SKM-1 treated with dmso at 0.1 percent for 144 hours (cell line): Measurements from ENCODE around the gene DOCK4.

Experiments used
- DNase-seq: peaks from one replicate; lab custom pipeline; 2025; ENCODE audit not compliant: unreplicated experiment; lab: John Stamatoyannopoulos, UW

The DOCK4 gene

GRCh38 chr7:112053737-112054069 is 152.5 kb downstream of the DOCK4 start:
- DNase-seq: no peak

GRCh38 chr7:112052993-112053736 is 153.0 kb downstream of the DOCK4 start:
- DNase-seq: no peak

- DNase-seq: no peak
Observed at GRCh38 chr7:112052498-112052897, 153.7 kb downstream of the DOCK4 start.

- DNase-seq: no peak
Observed at GRCh38 chr7:112050250-112050881, 155.8 kb downstream of the DOCK4 start.

GRCh38 chr7:112049555-112050249 is 156.5 kb downstream of the DOCK4 start:
- DNase-seq: no peak

GRCh38 chr7:112047421-112047820 is 158.8 kb downstream of the DOCK4 start:
- DNase-seq: no peak

GRCh38 chr7:112045222-112045621 is 161.0 kb downstream of the DOCK4 start:
- DNase-seq: no peak

GRCh38 chr7:112042631-112043030 is 163.6 kb downstream of the DOCK4 start:
- DNase-seq: no peak

GRCh38 chr7:112038353-112038752 is 167.8 kb downstream of the DOCK4 start:
- DNase-seq: no peak

- DNase-seq: no peak
Observed at GRCh38 chr7:112036071-112036470, 170.1 kb downstream of the DOCK4 start.

GRCh38 chr7:112031689-112032088 is 174.5 kb downstream of the DOCK4 start:
- DNase-seq: no peak

GRCh38 chr7:112025556-112025955 is 180.6 kb downstream of the DOCK4 start:
- DNase-seq: no peak

- DNase-seq: no peak
Observed at GRCh38 chr7:112023786-112024185, 182.4 kb downstream of the DOCK4 start.

- no peak for DNase-seq
Observed at GRCh38 chr7:112023282-112023681, 182.9 kb downstream of the DOCK4 start.

GRCh38 chr7:112022128-112022527 is 184.1 kb downstream of the DOCK4 start:
- no peak for DNase-seq

GRCh38 chr7:112021379-112022044 is 184.7 kb downstream of the DOCK4 start:
- DNase-seq: no peak

- no peak for DNase-seq
Observed at GRCh38 chr7:112020800-112021199, 185.4 kb downstream of the DOCK4 start.

GRCh38 chr7:112019932-112020331 is 186.3 kb downstream of the DOCK4 start:
- DNase-seq: no peak

GRCh38 chr7:112018305-112019030 is 187.7 kb downstream of the DOCK4 start:
- no peak for DNase-seq

- no peak for DNase-seq
Observed at GRCh38 chr7:112015146-112015545, 191.1 kb downstream of the DOCK4 start.

- DNase-seq: no peak
Observed at GRCh38 chr7:112014347-112014746, 191.9 kb downstream of the DOCK4 start.
